ENCODE measurements around the gene RAB24.

The RAB24 gene

DNA sequence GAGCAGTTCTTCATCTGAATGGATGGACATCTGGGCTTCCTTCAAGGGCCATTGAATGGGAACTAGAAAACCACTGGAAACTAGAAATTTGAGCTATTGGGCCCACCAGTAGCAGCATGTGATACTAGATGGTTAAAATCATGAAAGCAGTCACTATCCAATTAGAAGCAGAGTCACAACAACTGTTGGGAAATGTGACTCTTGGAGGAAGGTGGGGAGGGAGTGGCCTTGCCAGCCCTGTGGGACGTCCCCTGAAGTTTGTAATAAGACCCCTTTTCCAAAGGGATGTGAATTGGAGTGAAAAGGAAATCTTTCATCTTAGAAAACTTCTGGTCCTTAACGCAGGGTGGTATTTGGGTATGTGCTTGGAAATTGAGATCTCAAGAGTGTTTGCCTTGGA is 5.6 kb downstream of the RAB24 start:
- CTCF ChIA-PET, result interaction anchor here (1.2 to 6.4 kb wide), 7 partner anchors 10 to 186 kb away, joined by 3 to 56 read pairs (median 4); no protein-coding TSS in a partner anchor
- POLR2A ChIA-PET, result no interaction called here
- TF ChIP-seq, protein P1, sequence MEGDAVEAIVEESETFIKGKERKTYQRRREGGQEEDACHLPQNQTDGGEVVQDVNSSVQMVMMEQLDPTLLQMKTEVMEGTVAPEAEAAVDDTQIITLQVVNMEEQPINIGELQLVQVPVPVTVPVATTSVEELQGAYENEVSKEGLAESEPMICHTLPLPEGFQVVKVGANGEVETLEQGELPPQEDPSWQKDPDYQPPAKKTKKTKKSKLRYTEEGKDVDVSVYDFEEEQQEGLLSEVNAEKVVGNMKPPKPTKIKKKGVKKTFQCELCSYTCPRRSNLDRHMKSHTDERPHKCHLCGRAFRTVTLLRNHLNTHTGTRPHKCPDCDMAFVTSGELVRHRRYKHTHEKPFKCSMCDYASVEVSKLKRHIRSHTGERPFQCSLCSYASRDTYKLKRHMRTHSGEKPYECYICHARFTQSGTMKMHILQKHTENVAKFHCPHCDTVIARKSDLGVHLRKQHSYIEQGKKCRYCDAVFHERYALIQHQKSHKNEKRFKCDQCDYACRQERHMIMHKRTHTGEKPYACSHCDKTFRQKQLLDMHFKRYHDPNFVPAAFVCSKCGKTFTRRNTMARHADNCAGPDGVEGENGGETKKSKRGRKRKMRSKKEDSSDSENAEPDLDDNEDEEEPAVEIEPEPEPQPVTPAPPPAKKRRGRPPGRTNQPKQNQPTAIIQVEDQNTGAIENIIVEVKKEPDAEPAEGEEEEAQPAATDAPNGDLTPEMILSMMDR (IDR thresholded peaks at IDR 0.05; ENCODE audit: control extremely low read depth, extremely low read depth, low read depth, missing control alignments), result no peak
- DNase-seq (ENCODE audit: extremely low spot score), result no peak

DNA sequence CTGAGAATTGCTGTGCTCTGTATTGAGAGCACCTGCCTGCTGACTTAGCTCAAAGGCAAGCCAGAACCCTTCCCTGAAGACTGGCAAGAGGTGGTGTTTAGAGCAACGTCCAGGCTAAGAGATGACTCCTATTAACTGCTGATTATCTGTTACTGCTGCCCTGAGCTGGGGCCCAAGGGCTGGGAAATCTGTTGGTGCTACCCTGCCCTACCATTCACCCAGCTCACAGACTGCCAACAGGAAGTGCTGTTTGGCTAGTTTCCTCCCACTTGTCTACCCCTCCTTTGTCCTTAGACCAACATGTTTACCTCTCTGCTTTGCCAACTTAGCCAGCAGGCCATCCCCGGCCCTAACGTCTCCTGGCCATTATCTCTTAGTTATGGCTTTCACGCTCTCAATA is 6.9 kb downstream of the RAB24 start:
- TF ChIP-seq, protein P1 (IDR thresholded peaks at IDR 0.05; ENCODE audit: control extremely low read depth, extremely low read depth, low read depth, missing control alignments), result no peak
- CTCF ChIA-PET, result interaction anchor here (1.5 to 6.4 kb wide), 4 partner anchors 13 to 184 kb away, joined by 4 to 56 read pairs (median 7); no protein-coding TSS in a partner anchor
- POLR2A ChIA-PET, result no interaction called here
- no peak for DNase-seq (ENCODE audit: extremely low spot score)

DNA sequence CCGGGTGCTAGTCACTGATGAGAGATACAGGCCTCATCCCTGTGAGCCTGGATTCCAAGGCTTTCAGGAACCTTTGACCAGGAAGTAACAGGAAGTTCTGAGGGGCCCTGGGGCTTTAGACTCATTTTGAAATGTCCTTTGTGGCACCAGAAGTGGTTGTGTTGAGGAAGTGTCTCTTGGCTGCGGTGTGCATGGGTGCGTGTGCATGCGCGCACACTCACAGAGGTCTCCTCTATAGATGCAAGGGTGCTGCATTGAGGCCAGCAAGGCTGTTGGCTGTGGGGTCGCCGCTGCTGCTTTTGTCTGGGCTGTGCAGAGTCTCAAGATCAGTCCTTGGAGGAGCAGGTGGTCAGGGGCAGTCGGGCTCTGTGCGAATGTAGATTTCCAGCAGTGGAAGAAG is 7.6 kb downstream of the RAB24 start:
- no peak for DNase-seq (ENCODE audit: extremely low spot score)
- ChIA-PET POLR2A (no interaction called here), CTCF (interaction anchor here (2.5 to 6.4 kb wide), 2 partner anchors 14 to 182 kb away, joined by 8 to 56 read pairs; no protein-coding TSS in a partner anchor)
- TF ChIP-seq, protein P1 (IDR thresholded peaks at IDR 0.05; ENCODE audit: control extremely low read depth, extremely low read depth, low read depth, missing control alignments), result no peak

DNA sequence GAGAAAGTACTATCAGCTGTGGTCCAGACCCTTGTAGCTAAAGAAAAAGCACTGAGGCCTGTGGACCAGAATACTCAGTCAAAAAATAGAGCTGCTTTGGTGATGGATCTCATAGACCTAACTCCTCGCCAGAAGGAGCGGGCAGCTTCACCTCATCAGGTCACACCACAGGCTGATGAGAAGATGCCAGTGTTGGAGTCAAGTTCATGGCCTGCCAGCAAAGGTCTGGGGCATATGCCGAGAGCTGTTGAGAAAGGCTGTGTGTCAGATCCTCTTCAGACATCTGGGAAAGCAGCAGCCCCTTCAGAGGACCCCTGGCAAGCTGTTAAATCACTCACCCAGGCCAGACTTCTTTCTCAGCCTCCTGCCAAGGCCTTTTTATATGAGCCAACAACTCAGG is 8.9 kb downstream of the RAB24 start:
- POLR2A ChIA-PET, result no interaction called here
- no peak for DNase-seq (ENCODE audit: extremely low spot score)
- CTCF ChIA-PET, result interaction anchor here (1.0 to 2.8 kb wide), 5 partner anchors 9 to 74 kb away, joined by 3 to 20 read pairs (median 4); partner anchors contain the start of genes PRELID1 and RAB24
- TF ChIP-seq, protein P1 (IDR thresholded peaks at IDR 0.05; ENCODE audit: control extremely low read depth, extremely low read depth, low read depth, missing control alignments), result no peak

DNA sequence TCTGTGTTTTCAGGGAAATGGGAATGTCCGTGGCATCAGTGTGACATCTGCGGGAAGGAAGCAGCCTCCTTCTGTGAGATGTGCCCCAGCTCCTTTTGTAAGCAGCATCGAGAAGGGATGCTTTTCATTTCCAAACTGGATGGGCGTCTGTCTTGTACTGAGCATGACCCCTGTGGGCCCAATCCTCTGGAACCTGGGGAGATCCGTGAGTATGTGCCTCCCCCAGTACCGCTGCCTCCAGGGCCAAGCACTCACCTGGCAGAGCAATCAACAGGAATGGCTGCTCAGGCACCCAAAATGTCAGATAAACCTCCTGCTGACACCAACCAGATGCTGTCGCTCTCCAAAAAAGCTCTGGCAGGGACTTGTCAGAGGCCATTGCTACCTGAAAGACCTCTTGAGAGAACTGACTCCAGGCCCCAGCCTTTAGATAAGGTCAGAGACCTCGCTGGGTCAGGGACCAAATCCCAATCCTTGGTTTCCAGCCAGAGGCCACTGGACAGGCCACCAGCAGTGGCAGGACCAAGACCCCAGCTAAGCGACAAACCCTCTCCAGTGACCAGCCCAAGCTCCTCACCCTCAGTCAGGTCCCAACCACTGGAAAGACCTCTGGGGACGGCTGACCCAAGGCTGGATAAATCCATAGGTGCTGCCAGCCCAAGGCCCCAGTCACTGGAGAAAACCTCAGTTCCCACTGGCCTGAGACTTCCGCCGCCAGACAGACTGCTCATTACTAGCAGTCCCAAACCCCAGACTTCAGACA is 9.5 kb downstream of the RAB24 start:
- ChIA-PET CTCF (interaction anchor here (0.7 to 2.8 kb wide), 6 partner anchors 9 to 75 kb away, joined by 3 to 20 read pairs (median 4); partner anchors contain the start of genes PRELID1 and RAB24), POLR2A (no interaction called here)
- DNase-seq (ENCODE audit: extremely low spot score), result no peak
- TF ChIP-seq, protein P1 (IDR thresholded peaks at IDR 0.05; ENCODE audit: control extremely low read depth, extremely low read depth, low read depth, missing control alignments), result no peak

DNA sequence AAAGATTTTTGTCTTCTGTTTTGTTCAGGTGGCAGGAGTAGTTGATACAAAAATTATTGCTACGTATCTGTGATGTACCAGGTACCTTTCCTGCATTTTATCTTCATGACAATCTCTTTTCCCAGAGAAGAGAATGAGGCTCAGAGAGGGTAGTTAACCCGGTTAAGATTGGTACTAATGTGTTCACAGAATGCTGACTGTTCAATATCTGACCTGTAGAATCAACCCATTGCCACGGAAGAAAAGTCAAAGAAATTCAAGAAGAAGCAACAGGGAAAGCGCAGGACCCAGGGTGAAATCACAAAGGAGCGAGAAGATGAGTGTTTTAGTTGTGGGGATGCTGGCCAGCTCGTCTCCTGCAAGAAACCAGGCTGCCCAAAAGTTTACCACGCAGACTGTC is 11.8 kb downstream of the RAB24 start:
- ChIA-PET POLR2A (interaction anchor here (0.5 kb wide), 1 partner anchor 138 kb away, joined by 4 read pairs; no protein-coding TSS in a partner anchor), CTCF (interaction anchor here (0.9 to 1.7 kb wide), 2 partner anchors 17 to 18 kb away, joined by 3 to 4 read pairs; no protein-coding TSS in a partner anchor)
- TF ChIP-seq, protein P1 (IDR thresholded peaks at IDR 0.05; ENCODE audit: control extremely low read depth, extremely low read depth, low read depth, missing control alignments), result no peak
- DNase-seq (ENCODE audit: extremely low spot score), result no peak
